Spleen (tissue), 11 donors: Measurements from ENCODE around the gene ACSF2. TPM values are rescaled to one million over a fixed set of nuclear protein-coding genes. Genes with fewer than 3 reads are reported as not detected.

Experiments
- DNase-seq: peaks from one replicate; pipeline ENCODE4 v3.0.0-alpha.2; 2020
- H3K27ac ChIP-seq, 8 donors: fragments of 200-600 bp; sonication (generic) in 7 of 8; 1 replicate in 4 of 8; 2 replicates in 4 of 8; pipeline versions ENCODE4 v1.5.0 to v1.8.0; 2016 to 2021; ENCODE audit warnings: inconsistent platforms in 4 of 8, mild to moderate bottlenecking in 4 of 8, moderate library complexity in 1 of 8
- H3K27me3 ChIP-seq, 7 donors: fragments of 200-600 bp; sonication (generic) in 6 of 7; replicated peaks in 1 of 7; 1 replicate in 4 of 7; 2 replicates in 3 of 7; pipeline versions ENCODE4 v1.5.0 to v1.8.0; 2016 to 2021; ENCODE audit warnings: inconsistent platforms in 3 of 7, mild to moderate bottlenecking in 1 of 7
- H3K36me3 ChIP-seq, 6 donors: fragments of 200-600 bp; sonication (generic) in 5 of 6; 1 replicate in 4 of 6; 2 replicates in 2 of 6; pipeline versions ENCODE4 v1.5.0 to v1.8.0; 2016 to 2021; ENCODE audit warnings: inconsistent platforms in 2 of 6
- H3K4me1 ChIP-seq, 6 donors: fragments of 200-600 bp; sonication (generic) in 5 of 6; 1 replicate in 3 of 6; 2 replicates in 3 of 6; pipeline versions ENCODE4 v1.5.0 to v1.8.0; 2016 to 2021; ENCODE audit warnings: inconsistent platforms in 3 of 6
- H3K4me3 ChIP-seq, 8 donors: fragments of 200-600 bp; sonication (generic) in 7 of 8; 1 replicate in 4 of 8; 2 replicates in 4 of 8; pipeline versions ENCODE4 v1.5.0 to v1.8.0; 2016 to 2021; ENCODE audit warnings: inconsistent platforms in 4 of 8, mild to moderate bottlenecking in 4 of 8, moderate library complexity in 2 of 8
- H3K9me3 ChIP-seq, 8 donors: fragments of 200-600 bp; sonication (generic) in 7 of 8; 1 replicate in 4 of 8; 2 replicates in 4 of 8; pipeline versions ENCODE4 v1.5.0 to v1.8.0; 2016 to 2021; ENCODE audit warnings: inconsistent platforms in 4 of 8
- POLR2A ChIP-seq, 3 donors: fragments of 450-650 bp; IDR thresholded peaks; one replicate each; pipeline ENCODE4 v1.5.1; 2017; ENCODE audit warnings: antibody characterized with exemption in 3 of 3, mild to moderate bottlenecking in 1 of 3
- POLR2AphosphoS5 ChIP-seq, 3 donors: sonication (generic); formaldehyde crosslinking; IDR thresholded peaks; one replicate each; pipeline ENCODE4 v1.5.1; 2017; ENCODE audit warnings: antibody characterized with exemption in 3 of 3
- WGBS, 5 donors: extraction: QIAGEN DNeasy Blood & Tissue Kit in 3 of 5; methylation state at CpG; one replicate each; pipeline versions ENCODE4 v1.1.5 to v1.1.7; 2013 to 2018; 5-methylcytosine and 5-hydroxymethylcytosine counted together
- intact Hi-C: fragments of 100-400 bp; cut with DNase I; formaldehyde crosslinking; loops from one replicate; pipeline ENCODE4 v1.15.0; 2023; ENCODE audit warnings: low total_unique reads
- polyA plus RNA-seq, 3 donors: library from polyadenylated mRNA; stranded (reverse); fragments of 200-250 nt; gene quantifications; one replicate each; pipeline ENCODE4 v1.2.1, GENCODE V29; 2013
- total RNA-seq, 7 donors: library from RNA; depleted of rRNA in 3 of 7; stranded (reverse); fragments of >200 nt in 3 of 7; fragmentation: NEBNext Ultra II Directional in 4 of 7; extraction: Animal tissue kit (Norgen Biotek cat#: 25700) in 4 of 7; gene quantifications; one replicate each; pipeline versions ENCODE4 v1.1.0 to v1.2.1, GENCODE V29; 2016 to 2021
- TF ChIP-seq, protein P1 (sequence below), 11 experiments: fragments of 200-600 bp in 7 of 11; fragments of 450-650 bp in 4 of 11; sonication (generic) in 4 of 11; IDR thresholded peaks in 8 of 11; conservative IDR thresholded peaks in 3 of 11; 1 replicate in 7 of 11; 2 replicates in 4 of 11; pipeline versions ENCODE4 v1.4.0 to v1.8.0; 2016 to 2021; ENCODE audit warnings: antibody characterized with exemption in 11 of 11, inconsistent platforms in 4 of 11, mild to moderate bottlenecking in 1 of 11
- donor health status: healthy with polysubstance abuse.
- donor health status: DM: no; HTN: no; CAD: no; lungs with moderate emphysema.
- donor health status: DM: no; HTN: no; CAD: no.
- donor health status: Bipolar disorder and iron deficiency.
- donor health status: healthy.
- donor health status: DM: no; HTN: no; CAD: no.
- donor health status: DM: yes; HTN: yes; CAD: no.

Gene ACSF2
- total and polyA plus RNA-seq, 10 donors: 21.7 to 50.0 (median 39.1) TPM

DNA sequence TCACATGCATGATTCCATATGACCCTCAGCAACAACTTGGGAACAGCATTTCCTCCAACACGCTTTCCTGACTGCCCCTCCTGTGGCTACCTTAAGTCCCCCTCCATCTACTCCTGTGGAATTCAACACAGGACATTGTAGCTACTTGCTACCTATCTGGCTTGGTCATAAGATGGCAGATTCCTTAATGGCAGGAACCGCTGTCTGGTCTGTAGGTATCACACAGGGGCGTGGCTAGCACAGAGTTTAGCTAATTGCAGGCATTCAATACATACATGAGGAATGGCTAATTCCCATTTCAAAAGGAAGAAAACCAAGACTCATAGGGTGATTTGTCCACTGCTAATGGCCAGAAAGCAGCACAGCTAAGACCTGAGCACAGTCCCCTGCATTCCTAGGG lies 37.3 kb upstream of the ACSF2 start:
- Histone ChIP-seq H3K27me3 (no peaks in the 10 kb centered on the region), H3K27ac (no peak overlapping the region), H3K4me1 (peaks cover 0 to 23% (median 1%) of the 10 kb centered on the region in 6 donors), H3K36me3 (peaks cover 12 to 100% (median 98%) of the 10 kb centered on the region in 6 donors), H3K4me3 (no peak overlapping the region), H3K9me3 (no peaks in the 10 kb centered on the region)
- DNase-seq: no peak
- intact Hi-C loops: no loop called here
- TF ChIP-seq, protein P1, sequence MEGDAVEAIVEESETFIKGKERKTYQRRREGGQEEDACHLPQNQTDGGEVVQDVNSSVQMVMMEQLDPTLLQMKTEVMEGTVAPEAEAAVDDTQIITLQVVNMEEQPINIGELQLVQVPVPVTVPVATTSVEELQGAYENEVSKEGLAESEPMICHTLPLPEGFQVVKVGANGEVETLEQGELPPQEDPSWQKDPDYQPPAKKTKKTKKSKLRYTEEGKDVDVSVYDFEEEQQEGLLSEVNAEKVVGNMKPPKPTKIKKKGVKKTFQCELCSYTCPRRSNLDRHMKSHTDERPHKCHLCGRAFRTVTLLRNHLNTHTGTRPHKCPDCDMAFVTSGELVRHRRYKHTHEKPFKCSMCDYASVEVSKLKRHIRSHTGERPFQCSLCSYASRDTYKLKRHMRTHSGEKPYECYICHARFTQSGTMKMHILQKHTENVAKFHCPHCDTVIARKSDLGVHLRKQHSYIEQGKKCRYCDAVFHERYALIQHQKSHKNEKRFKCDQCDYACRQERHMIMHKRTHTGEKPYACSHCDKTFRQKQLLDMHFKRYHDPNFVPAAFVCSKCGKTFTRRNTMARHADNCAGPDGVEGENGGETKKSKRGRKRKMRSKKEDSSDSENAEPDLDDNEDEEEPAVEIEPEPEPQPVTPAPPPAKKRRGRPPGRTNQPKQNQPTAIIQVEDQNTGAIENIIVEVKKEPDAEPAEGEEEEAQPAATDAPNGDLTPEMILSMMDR (IDR thresholded peaks at IDR 0.05 in 8 of 11, conservative IDR thresholded peaks at IDR 0.05 in 3 of 11): no peak
- TF ChIP-seq POLR2AphosphoS5 (IDR thresholded peaks at IDR 0.05) (no peak), POLR2A (IDR thresholded peaks at IDR 0.05) (no peak)
- WGBS, 5 donors: 95 to 100% (median 97%) methylated on average over 3 of the region's 3 CpGs

DNA sequence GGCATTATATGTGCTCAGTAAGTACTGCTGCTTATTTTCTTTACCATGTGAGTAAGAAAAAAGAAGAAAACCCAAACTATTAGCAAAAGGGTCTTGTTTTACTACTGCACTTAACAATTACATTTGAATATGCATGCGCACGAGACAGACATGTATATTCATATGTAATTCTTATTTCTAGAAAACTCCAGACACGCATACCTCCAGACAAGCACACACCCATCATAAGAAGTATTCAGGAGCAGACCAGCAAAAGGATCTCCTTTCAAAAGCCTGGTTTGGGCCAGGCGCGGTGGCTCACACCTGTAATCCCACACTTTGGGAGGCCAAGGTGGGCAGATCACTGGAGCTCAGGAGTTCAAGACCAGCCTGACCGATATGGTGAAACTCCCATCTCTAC lies 36.5 kb upstream of the ACSF2 start:
- intact Hi-C loops: no loop called here
- Histone ChIP-seq H3K4me3 (no peak overlapping the region), H3K27ac (no peak overlapping the region), H3K36me3 (peaks cover 8 to 100% (median 98%) of the 10 kb centered on the region in 6 donors), H3K27me3 (no peaks in the 10 kb centered on the region), H3K9me3 (no peaks in the 10 kb centered on the region), H3K4me1 (peaks cover 0 to 30% (median 5%) of the 10 kb centered on the region in 6 donors)
- no peak for DNase-seq
- WGBS, 5 donors: 94 to 99% (median 97%) methylated on average over 6 of the region's 6 CpGs
- TF ChIP-seq POLR2A (IDR thresholded peaks at IDR 0.05): no peak
- TF ChIP-seq, protein P1 (IDR thresholded peaks at IDR 0.05 in 8 of 11, conservative IDR thresholded peaks at IDR 0.05 in 3 of 11): no peak
- no peak for TF ChIP-seq POLR2AphosphoS5 (IDR thresholded peaks at IDR 0.05)

DNA sequence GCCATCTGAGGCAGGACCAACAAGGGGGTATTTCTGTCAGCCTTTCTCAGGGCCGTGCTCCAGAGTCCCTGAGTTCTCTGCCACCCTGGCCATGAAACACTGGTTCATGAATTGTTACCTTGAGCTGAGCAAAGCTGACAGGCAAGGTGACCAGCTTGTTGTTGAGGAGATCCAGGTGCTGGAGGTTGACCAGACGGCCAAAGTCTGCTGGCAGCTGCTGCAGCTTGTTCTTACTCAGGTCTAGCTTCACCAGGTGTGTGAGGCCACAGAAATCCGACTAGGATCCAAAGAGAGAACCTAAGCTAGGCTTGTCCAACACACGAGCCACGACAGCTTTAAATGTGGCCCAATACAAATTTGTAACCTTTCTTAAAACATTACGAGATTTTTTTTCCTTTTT lies 33.4 kb upstream of the ACSF2 start:
- Histone ChIP-seq H3K4me3 (no peak overlapping the region), H3K36me3 (peaks cover 0 to 81% (median 72%) of the 10 kb centered on the region in 6 donors), H3K9me3 (no peaks in the 10 kb centered on the region), H3K27ac (no peak overlapping the region), H3K27me3 (no peaks in the 10 kb centered on the region), H3K4me1 (peaks cover 16 to 57% (median 30%) of the 10 kb centered on the region in 6 donors)
- 81 to 94% (median 91%) methylated on average over 6 of the region's 6 CpGs for WGBS, 5 donors
- intact Hi-C loops: no loop called here
- no peak for TF ChIP-seq POLR2AphosphoS5 (IDR thresholded peaks at IDR 0.05)
- TF ChIP-seq, protein P1 (IDR thresholded peaks at IDR 0.05 in 8 of 11, conservative IDR thresholded peaks at IDR 0.05 in 3 of 11): no peak
- no peak for TF ChIP-seq POLR2A (IDR thresholded peaks at IDR 0.05)
- no peak for DNase-seq

DNA sequence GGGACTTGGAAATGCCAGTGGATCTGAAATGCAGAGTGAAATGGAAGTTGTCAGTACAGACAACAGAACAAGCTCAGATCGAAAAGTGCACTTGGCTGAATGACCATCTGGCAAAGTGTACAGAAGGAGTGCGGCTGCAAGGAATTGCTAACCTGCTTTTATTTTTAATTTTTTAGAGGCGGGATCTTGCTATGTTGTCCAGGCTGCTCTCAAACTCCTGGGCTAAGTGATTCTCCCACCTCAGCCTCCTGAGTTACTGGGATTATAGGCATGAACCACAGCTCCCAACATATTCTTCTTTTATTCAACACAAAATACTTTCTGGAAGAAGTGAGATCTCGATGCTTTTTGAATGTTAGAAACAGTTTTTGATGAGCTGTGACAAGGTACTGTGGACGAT lies 32.3 kb upstream of the ACSF2 start:
- peaks cover 16 to 64% (median 34%) of the 10 kb centered on the region in 6 donors for H3K4me1 ChIP-seq
- no peaks in the 10 kb centered on the region for H3K9me3 ChIP-seq
- TF ChIP-seq POLR2AphosphoS5 (IDR thresholded peaks at IDR 0.05) (no peak), POLR2A (IDR thresholded peaks at IDR 0.05) (no peak)
- TF ChIP-seq, protein P1 (IDR thresholded peaks at IDR 0.05 in 8 of 11, conservative IDR thresholded peaks at IDR 0.05 in 3 of 11): no peak
- H3K4me3 ChIP-seq: no peak overlapping the region
- no peaks in the 10 kb centered on the region for H3K27me3 ChIP-seq
- intact Hi-C loops: no loop called here
- 94 to 99% (median 97%) methylated on average over 5 of the region's 5 CpGs for WGBS, 5 donors
- DNase-seq: no peak
- no peak overlapping the region for H3K27ac ChIP-seq
- H3K36me3 ChIP-seq: peaks cover 0 to 70% (median 61%) of the 10 kb centered on the region in 6 donors
